HEK293T (cell line): Measurements from ENCODE around the gene MAP3K21.

Experiments used
- ARNT ChIP-seq: fragments of 450-650 bp; IDR thresholded peaks from 2 replicates; pipeline ENCODE4 v1.6.1; 2017; ENCODE audit warnings: mild to moderate bottlenecking
- BHLHE40 ChIP-seq: fragments of 450-650 bp; IDR thresholded peaks from 2 replicates; pipeline ENCODE4 v1.6.1; 2016; ENCODE audit warnings: mild to moderate bottlenecking, moderate library complexity, borderline replicate concordance
- CTBP1 ChIP-seq: fragments of 450-650 bp; IDR thresholded peaks from 2 replicates; pipeline ENCODE4 v1.6.1; 2016; ENCODE audit warnings: borderline replicate concordance
- ELF4 ChIP-seq: fragments of 450-650 bp; IDR thresholded peaks from 2 replicates; pipeline ENCODE4 v1.6.1; 2017; ENCODE audit warnings: antibody characterized with exemption
- FOXA1 ChIP-seq: fragments of 450-650 bp; IDR thresholded peaks from 2 replicates; pipeline ENCODE4 v1.6.1; 2016; ENCODE audit warnings: mild to moderate bottlenecking
- HDGF ChIP-seq: fragments of 450-650 bp; IDR thresholded peaks from 2 replicates; pipeline ENCODE4 v1.6.1; 2017; ENCODE audit warnings: antibody characterized with exemption, borderline replicate concordance
- PKNOX1 ChIP-seq: fragments of 450-650 bp; IDR thresholded peaks from 2 replicates; pipeline ENCODE4 v1.6.1; 2016
- SP1 ChIP-seq: fragments of 450-650 bp; IDR thresholded peaks from 2 replicates; pipeline ENCODE4 v1.6.1; 2017
- SUZ12 ChIP-seq: fragments of 450-650 bp; IDR thresholded peaks from 2 replicates; pipeline ENCODE4 v1.6.1; 2016; ENCODE audit warnings: mild to moderate bottlenecking
- TARDBP ChIP-seq: fragments of 450-650 bp; IDR thresholded peaks from 2 replicates; pipeline ENCODE4 v1.6.1; 2016
- ZNF384 ChIP-seq: fragments of 450-650 bp; IDR thresholded peaks from 2 replicates; pipeline ENCODE4 v1.6.1; 2016

- TF ChIP-seq SP1 (no peak), SUZ12 (no peak), BHLHE40 (no peak), PKNOX1 (no peak), HDGF (no peak), ELF4 (no peak), ARNT (no peak), FOXA1 (no peak), CTBP1 (no peak), TARDBP (no peak), ZNF384 (no peak)
Measured at GRCh38 chr1:233281711-233282581, 45.6 kb upstream of the MAP3K21 start.
